HUES48 (cell line): Measurements from ENCODE around the gene CHIC2.

Experiments used
- H3K27ac ChIP-seq: one replicate; pipeline ENCODE4 v1.7.0; 2013; ENCODE audit warnings: low read depth, low read length, inconsistent platforms
- H3K27me3 ChIP-seq: 2 replicates; pipeline ENCODE4 v1.6.1; 2013; ENCODE audit warnings: mild to moderate bottlenecking, low read length; ENCODE audit not compliant: control insufficient read depth, insufficient read depth
- H3K36me3 ChIP-seq: 2 replicates; pipeline ENCODE4 v1.6.1; 2013; ENCODE audit warnings: low read length; ENCODE audit not compliant: control insufficient read depth, insufficient read depth
- H3K4me1 ChIP-seq: 2 replicates; pipeline ENCODE4 v1.6.1; 2013; ENCODE audit warnings: mild to moderate bottlenecking, low read length; ENCODE audit not compliant: control insufficient read depth, insufficient read depth
- H3K4me3 ChIP-seq: 2 replicates; pipeline ENCODE4 v1.5.1; 2013; ENCODE audit warnings: mild to moderate bottlenecking, low read depth, low read length
- H3K9ac ChIP-seq: 2 replicates; pipeline ENCODE4 v1.6.1; 2013; ENCODE audit warnings: mild to moderate bottlenecking, low read depth, low read length, moderate library complexity
- H3K9me3 ChIP-seq: 2 replicates; pipeline ENCODE4 v1.6.1; 2013; ENCODE audit warnings: low read length; ENCODE audit not compliant: control insufficient read depth, insufficient read depth

The CHIC2 gene

GRCh38 chr4:54100595-54101189, 36.3 kb upstream of the CHIC2 start:
- Histone ChIP-seq H3K4me1 (peaks cover 77% of the 10 kb centered on the region), H3K9ac (no peak overlapping the region), H3K9me3 (no peaks in the 10 kb centered on the region), H3K27ac (no peak overlapping the region), H3K4me3 (peak overlapping the region; percentile 51), H3K27me3 (peaks cover 100% of the 10 kb centered on the region), H3K36me3 (no peaks in the 10 kb centered on the region)

- H3K9ac ChIP-seq = no peak within 1 kb of the TSS
- H3K27me3 ChIP-seq = peaks cover 100% of the 10 kb centered on the region
- H3K36me3 ChIP-seq = no peaks in the 10 kb centered on the region
- H3K4me1 ChIP-seq = peaks cover 82% of the 10 kb centered on the region
- no peak within 1 kb of the TSS for H3K27ac ChIP-seq
- H3K4me3 ChIP-seq = peak within 1 kb of the TSS; percentile 51
- H3K9me3 ChIP-seq = no peaks in the 10 kb centered on the region
Observed at GRCh38 chr4:54099748-54100574, 35.6 kb upstream of the CHIC2 start, which contains the start of gene GSX2. TSS of gene GSX2 (plus strand) at chr4:54100163. CDS start at chr4:54100345, 182 bp downstream.

- H3K9ac ChIP-seq = no peak overlapping the region
- no peaks in the 10 kb centered on the region for H3K36me3 ChIP-seq
- H3K4me1 ChIP-seq = peaks cover 81% of the 10 kb centered on the region
- no peak overlapping the region for H3K27ac ChIP-seq
- peaks cover 100% of the 10 kb centered on the region for H3K27me3 ChIP-seq
- no peaks in the 10 kb centered on the region for H3K9me3 ChIP-seq
- H3K4me3 ChIP-seq = peak overlapping the region; percentile 51
Observed at GRCh38 chr4:54099287-54099747, 34.9 kb upstream of the CHIC2 start.

- Histone ChIP-seq H3K9ac (no peak overlapping the region), H3K27me3 (peaks cover 100% of the 10 kb centered on the region), H3K36me3 (no peaks in the 10 kb centered on the region), H3K27ac (no peak overlapping the region), H3K9me3 (no peaks in the 10 kb centered on the region), H3K4me3 (no peak overlapping the region), H3K4me1 (peaks cover 83% of the 10 kb centered on the region)
Observed at GRCh38 chr4:54098375-54098774, 34.0 kb upstream of the CHIC2 start.

DNA sequence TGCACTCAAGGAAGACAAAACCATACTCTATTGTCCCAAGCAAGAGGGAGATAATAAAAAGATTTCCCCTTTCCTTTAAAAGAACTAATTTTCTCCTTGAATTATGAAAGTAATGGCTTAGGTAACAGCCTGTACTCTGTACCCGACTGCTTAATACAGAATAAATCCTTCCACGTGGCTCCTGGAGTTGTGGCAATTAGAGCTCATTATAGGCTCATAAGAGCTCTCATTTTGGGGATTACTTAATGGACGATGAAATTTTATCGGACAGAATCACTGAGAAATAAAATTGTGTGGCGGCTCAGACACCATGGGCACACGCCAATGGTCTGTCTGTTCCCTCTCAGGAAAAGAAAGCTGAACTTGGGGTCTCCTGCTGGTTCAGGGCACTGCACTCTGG, 32.7 kb upstream of the CHIC2 start:
- no peak overlapping the region for H3K9ac ChIP-seq
- no peaks in the 10 kb centered on the region for H3K36me3 ChIP-seq
- no peak overlapping the region for H3K4me3 ChIP-seq
- peaks cover 100% of the 10 kb centered on the region for H3K27me3 ChIP-seq
- no peaks in the 10 kb centered on the region for H3K9me3 ChIP-seq
- H3K4me1 ChIP-seq = peaks cover 82% of the 10 kb centered on the region
- no peak overlapping the region for H3K27ac ChIP-seq

GRCh38 chr4:54096295-54096962, 32.0 kb upstream of the CHIC2 start:
- peaks cover 100% of the 10 kb centered on the region for H3K27me3 ChIP-seq
- H3K9ac ChIP-seq = no peak overlapping the region
- H3K4me1 ChIP-seq = peaks cover 81% of the 10 kb centered on the region
- H3K9me3 ChIP-seq = no peaks in the 10 kb centered on the region
- H3K36me3 ChIP-seq = no peaks in the 10 kb centered on the region
- no peak overlapping the region for H3K27ac ChIP-seq
- peak overlapping the region; percentile 26 for H3K4me3 ChIP-seq

DNA sequence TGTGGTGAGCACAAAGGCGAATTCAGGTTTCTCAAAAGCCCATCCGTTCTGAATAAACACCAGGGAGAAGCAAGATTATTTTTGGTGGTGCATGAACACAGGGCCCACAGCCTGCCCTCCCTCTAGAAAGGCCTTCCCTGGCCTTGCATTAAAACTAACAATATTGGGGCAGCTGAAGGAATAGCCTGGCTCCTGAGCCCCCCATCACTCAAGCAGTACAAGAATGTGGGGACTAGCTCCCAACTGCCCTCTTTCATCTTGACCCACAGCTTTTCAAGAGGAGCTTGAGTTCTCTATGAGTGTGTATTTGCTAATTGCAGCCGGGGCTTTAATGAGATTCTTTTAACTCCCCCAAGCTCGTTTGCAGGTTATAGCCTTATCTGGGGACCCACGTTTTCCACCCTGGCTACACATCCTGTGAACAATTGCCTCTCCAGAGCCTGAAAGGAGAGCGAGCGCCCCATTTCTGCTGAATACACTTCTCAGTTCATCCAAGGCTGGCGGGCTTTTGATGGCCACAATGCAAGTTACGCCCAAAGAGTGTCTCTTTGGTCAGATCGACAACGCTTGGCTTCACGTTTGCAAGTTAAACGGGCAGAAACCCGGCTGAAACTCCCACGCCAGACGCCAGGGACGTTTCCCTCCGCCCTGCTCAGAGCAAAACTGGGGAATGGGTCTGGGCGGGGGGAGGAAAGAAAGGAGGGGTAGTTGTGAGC, 30.9 kb upstream of the CHIC2 start:
- H3K27ac ChIP-seq = no peak overlapping the region
- H3K9me3 ChIP-seq = no peaks in the 10 kb centered on the region
- peak overlapping the region; percentile 37 for H3K4me3 ChIP-seq
- no peaks in the 10 kb centered on the region for H3K36me3 ChIP-seq
- no peak overlapping the region; the same call in 1 of the 2 replicates for H3K9ac ChIP-seq
- peaks cover 75% of the 10 kb centered on the region for H3K4me1 ChIP-seq
- peaks cover 100% of the 10 kb centered on the region for H3K27me3 ChIP-seq

GRCh38 chr4:54094451-54094850, 30.0 kb upstream of the CHIC2 start:
- Histone ChIP-seq H3K4me1 (peaks cover 73% of the 10 kb centered on the region), H3K27me3 (peaks cover 97% of the 10 kb centered on the region), H3K4me3 (peak overlapping the region; percentile 29; the same call in 1 of the 2 replicates)

DNA sequence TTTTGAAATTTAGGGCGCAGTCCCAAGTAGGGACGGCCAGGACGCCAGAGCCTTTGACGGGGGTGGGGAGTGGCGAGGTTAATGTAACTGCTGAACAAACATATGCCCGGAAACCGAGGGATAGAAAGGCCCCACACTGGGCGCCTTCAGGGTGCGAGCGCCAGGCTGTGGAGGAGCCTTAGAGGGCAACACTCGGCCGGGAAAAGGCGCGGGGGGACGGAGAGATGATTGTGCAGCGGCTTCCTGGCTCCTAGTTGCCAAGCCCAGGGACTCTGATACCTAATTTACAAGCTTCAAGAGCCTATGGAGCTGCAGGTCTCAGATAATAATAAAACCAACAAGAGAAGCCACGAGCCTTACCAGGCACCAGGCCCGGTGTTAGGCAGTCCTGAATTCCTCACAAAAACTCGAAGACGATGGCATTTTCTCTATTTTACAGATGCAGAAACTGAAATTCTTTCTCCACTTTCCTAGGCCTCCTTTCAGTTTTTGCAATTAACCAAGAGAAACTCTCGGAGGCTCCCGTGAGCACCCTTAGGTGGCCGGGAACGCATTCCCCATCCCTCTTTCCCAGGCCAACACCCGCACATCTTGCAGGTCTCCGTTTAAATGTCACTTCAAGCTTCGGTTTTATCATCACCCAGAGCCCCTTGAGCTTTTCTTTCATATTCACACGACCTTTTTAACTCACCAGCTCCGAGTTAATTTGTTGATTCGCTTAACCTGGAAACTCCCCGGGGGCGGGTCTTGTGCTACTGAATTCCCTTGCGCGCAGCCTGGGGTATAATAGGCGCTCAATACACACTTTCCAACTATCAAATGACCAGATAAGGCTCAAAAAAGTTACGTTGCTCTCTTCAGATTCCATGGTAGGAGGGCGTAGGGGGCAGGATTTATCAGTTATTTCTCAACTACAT, 29.2 kb upstream of the CHIC2 start:
- Histone ChIP-seq H3K27me3 (peaks cover 97% of the 10 kb centered on the region), H3K36me3 (no peaks in the 10 kb centered on the region), H3K9me3 (no peaks in the 10 kb centered on the region), H3K4me1 (peaks cover 66% of the 10 kb centered on the region), H3K27ac (no peak overlapping the region), H3K9ac (no peak overlapping the region), H3K4me3 (peak overlapping the region; percentile 39)

More at GRCh38 chr4:54094451-54094850, 30.0 kb upstream of the CHIC2 start:
- Histone ChIP-seq H3K36me3 (no peaks in the 10 kb centered on the region), H3K9ac (no peak overlapping the region), H3K27ac (no peak overlapping the region), H3K9me3 (no peaks in the 10 kb centered on the region)
